Measurements from ENCODE around the gene ABCC9.
"Not testable (repeated sequence)": the region's sequence is repeated elsewhere in the genome, so short reads cannot be mapped to it uniquely, and the experiment has no call there.

Gene ABCC9

GRCh38 chr12:21906919-21907493, 34.2 kb downstream of the ABCC9 start:
- Histone ChIP-seq H3K9me3 (no peaks in the 10 kb centered on the region), H3K27ac (no peak overlapping the region), H3K27me3 (no peaks in the 10 kb centered on the region), H3K4me1 (ENCODE audit: control insufficient read depth in 1 of 2, insufficient read depth in 1 of 2, low read depth in 1 of 2, low read length in 1 of 2) (no peaks in the 10 kb centered on the region), H3K36me3 (no peaks in the 10 kb centered on the region), H3K4me3 (ENCODE audit: low read depth in 1 of 2, low read length in 1 of 2) (no peak overlapping the region)
- no peak for TF ChIP-seq CTCF (IDR thresholded peaks at IDR 0.05)

GRCh38 chr12:21899532-21899931, 41.7 kb downstream of the ABCC9 start:
- not testable (repeated sequence) for H3K27ac ChIP-seq; H3K4me1 ChIP-seq (ENCODE audit: control insufficient read depth in 1 of 2, insufficient read depth in 1 of 2, low read depth in 1 of 2, low read length in 1 of 2); H3K36me3 ChIP-seq; H3K4me3 ChIP-seq (ENCODE audit: low read depth in 1 of 2, low read length in 1 of 2); H3K27me3 ChIP-seq; H3K9me3 ChIP-seq

DNA sequence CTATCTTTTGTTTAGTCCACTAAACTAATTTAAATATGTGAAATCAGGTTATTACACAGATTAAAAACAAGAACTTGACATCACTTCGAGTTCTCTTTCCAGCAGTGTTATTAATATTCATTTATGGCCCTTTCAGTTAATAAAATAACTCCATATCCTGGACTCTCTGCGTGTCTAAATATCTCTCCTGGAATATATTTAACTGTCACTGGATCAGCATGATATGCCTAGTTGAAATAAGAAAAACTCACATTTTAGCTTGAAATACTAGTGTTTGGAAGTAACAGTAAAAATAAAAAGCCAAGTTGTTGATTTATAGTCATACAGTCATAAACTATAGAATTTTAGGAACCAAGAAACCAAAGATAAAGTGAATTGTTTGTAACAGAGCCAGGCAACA, 45.6 kb downstream of the ABCC9 start:
- H3K27ac ChIP-seq, result no peak overlapping the region
- no peak for TF ChIP-seq CTCF (IDR thresholded peaks at IDR 0.05)
- H3K4me1 ChIP-seq (ENCODE audit: control insufficient read depth in 1 of 2, insufficient read depth in 1 of 2, low read depth in 1 of 2, low read length in 1 of 2), result no peaks in the 10 kb centered on the region
- H3K4me3 ChIP-seq (ENCODE audit: low read depth in 1 of 2, low read length in 1 of 2), result no peak overlapping the region
- H3K36me3 ChIP-seq, result no peaks in the 10 kb centered on the region
- no peaks in the 10 kb centered on the region for H3K9me3 ChIP-seq
- H3K27me3 ChIP-seq, result no peaks in the 10 kb centered on the region

GRCh38 chr12:21894792-21895595, 46.2 kb downstream of the ABCC9 start:
- Histone ChIP-seq H3K36me3 (no peaks in the 10 kb centered on the region), H3K4me1 (ENCODE audit: control insufficient read depth in 1 of 2, insufficient read depth in 1 of 2, low read depth in 1 of 2, low read length in 1 of 2) (no peaks in the 10 kb centered on the region), H3K4me3 (ENCODE audit: low read depth in 1 of 2, low read length in 1 of 2) (no peak overlapping the region), H3K27me3 (no peaks in the 10 kb centered on the region), H3K27ac (no peak overlapping the region), H3K9me3 (no peaks in the 10 kb centered on the region)
- TF ChIP-seq CTCF (IDR thresholded peaks at IDR 0.05), result no peak

DNA sequence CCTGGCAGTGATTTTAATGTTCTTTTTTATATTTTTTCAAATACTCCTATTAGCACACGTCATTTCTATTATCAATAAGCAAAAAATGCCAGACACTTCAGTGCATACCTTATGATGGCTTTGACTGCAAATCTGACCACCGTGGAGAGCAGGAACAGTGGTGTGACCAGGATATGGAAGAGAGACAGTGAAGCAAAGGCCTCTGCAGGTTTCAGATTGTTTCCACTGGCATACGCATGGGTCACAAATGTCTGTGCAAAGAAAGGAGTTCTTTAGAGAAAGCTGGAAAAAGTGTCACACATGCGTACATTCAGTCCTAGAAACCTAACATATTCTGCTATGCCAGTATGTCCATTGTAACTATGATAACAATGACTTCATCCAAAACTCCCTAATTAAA, 47.3 kb downstream of the ABCC9 start:
- no peak overlapping the region for H3K4me3 ChIP-seq (ENCODE audit: low read depth in 1 of 2, low read length in 1 of 2)
- no peak overlapping the region for H3K27ac ChIP-seq
- no peaks in the 10 kb centered on the region for H3K36me3 ChIP-seq
- TF ChIP-seq CTCF (IDR thresholded peaks at IDR 0.05), result no peak
- no peaks in the 10 kb centered on the region for H3K4me1 ChIP-seq (ENCODE audit: control insufficient read depth in 1 of 2, insufficient read depth in 1 of 2, low read depth in 1 of 2, low read length in 1 of 2)
- H3K27me3 ChIP-seq, result no peaks in the 10 kb centered on the region
- no peaks in the 10 kb centered on the region for H3K9me3 ChIP-seq

DNA sequence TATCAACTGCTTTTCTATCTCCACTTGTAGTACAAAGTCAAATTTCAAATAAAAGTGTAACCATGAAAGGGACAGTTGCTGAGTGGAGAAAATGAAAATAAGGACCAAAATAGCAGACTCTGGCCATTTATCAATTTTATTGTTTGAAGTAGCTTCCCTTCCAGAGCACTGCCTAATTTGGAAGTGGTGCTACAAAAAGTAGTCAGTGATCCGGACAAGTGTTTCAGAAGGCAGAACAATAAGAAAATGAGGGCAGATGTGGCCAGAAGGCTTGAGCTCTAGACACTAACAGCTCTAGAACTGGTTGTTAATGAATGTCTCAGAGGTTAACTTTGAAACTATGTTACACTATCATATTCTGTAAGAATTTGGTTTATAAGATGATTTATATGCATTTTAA, 48.9 kb downstream of the ABCC9 start:
- TF ChIP-seq CTCF (IDR thresholded peaks at IDR 0.05), result no peak
- H3K27me3 ChIP-seq, result no peaks in the 10 kb centered on the region
- no peaks in the 10 kb centered on the region for H3K4me1 ChIP-seq (ENCODE audit: control insufficient read depth in 1 of 2, insufficient read depth in 1 of 2, low read depth in 1 of 2, low read length in 1 of 2)
- H3K36me3 ChIP-seq, result no peaks in the 10 kb centered on the region
- H3K27ac ChIP-seq, result no peak overlapping the region
- H3K4me3 ChIP-seq (ENCODE audit: low read depth in 1 of 2, low read length in 1 of 2), result no peak overlapping the region
- no peaks in the 10 kb centered on the region for H3K9me3 ChIP-seq

Measured in neutrophil (primary cell).